SH-SY5Y (cell line): ENCODE measurements around the gene FAM227A.

Experiments
- GATA2 ChIP-seq: IDR thresholded peaks from 2 replicates; pipeline ENCODE4 v1.6.1; 2011; ENCODE audit warnings: mild to moderate bottlenecking, low read depth, low read length
- GATA3 ChIP-seq: IDR thresholded peaks from 2 replicates; pipeline ENCODE4 v1.6.1; 2011; ENCODE audit warnings: low read depth, mild to moderate bottlenecking, low read length, moderate library complexity

DNA sequence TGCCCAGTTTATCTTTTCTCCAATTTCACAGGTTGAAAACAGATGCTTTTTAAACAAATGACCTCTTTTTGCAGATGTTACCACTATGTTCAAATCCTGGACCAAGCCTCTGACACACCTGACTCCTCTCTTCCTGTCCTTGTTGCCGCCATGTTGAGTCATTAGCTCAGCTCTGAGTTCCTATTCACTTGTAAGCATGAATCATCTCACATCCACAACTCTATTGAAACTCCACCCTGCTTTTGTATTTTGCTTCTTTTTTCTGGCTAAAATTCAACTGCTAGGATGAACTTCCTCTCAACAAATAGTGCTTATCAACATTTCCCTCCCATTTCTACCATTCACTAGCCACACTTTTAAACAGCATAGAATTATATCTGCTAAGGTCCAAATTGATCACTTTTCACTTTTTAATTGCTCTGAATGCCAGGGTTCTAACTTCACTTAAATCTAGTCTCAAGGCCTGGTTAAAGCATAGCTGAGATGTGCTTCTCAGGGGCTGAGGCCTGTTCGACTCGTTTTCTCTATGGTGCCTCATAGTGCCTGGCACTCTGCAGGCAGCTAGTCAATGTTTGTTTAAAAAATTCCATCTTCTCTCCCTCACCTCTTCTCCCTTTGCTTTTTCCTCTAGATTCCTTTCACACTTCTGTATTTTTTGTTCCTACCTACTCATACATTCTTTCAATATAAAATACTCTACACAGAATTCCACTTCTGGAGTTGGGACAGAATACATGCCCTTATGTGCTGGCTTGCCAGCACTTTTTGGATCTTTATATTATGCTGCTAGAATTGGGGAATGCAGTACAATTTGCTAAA, 40.6 kb upstream of the FAM227A start:
- no peak for TF ChIP-seq GATA2
- TF ChIP-seq GATA3, result no peak
